Inflammatory macrophage (primary cell): ENCODE data around the gene FAM50A.
"Not testable (repeated sequence)": the region's sequence is repeated elsewhere in the genome, so short reads cannot be mapped to it uniquely, and the experiment has no call there.

Source experiments
- DNase-seq, 2 donors: peaks; one replicate each; pipeline ENCODE4 v3.0.0-alpha.2; 2020 to 2022
- total RNA-seq, 18 experiments: gene quantifications; one replicate each; lab custom pipeline; 2026; ENCODE audit warnings: mixed read lengths in 6 of 18, inconsistent platforms in 2 of 18; lab: John Stamatoyannopoulos, UW

Gene FAM50A
- total RNA-seq = 25.4 to 97.6 (median 63.5) reads per million in 18 experiments

DNA sequence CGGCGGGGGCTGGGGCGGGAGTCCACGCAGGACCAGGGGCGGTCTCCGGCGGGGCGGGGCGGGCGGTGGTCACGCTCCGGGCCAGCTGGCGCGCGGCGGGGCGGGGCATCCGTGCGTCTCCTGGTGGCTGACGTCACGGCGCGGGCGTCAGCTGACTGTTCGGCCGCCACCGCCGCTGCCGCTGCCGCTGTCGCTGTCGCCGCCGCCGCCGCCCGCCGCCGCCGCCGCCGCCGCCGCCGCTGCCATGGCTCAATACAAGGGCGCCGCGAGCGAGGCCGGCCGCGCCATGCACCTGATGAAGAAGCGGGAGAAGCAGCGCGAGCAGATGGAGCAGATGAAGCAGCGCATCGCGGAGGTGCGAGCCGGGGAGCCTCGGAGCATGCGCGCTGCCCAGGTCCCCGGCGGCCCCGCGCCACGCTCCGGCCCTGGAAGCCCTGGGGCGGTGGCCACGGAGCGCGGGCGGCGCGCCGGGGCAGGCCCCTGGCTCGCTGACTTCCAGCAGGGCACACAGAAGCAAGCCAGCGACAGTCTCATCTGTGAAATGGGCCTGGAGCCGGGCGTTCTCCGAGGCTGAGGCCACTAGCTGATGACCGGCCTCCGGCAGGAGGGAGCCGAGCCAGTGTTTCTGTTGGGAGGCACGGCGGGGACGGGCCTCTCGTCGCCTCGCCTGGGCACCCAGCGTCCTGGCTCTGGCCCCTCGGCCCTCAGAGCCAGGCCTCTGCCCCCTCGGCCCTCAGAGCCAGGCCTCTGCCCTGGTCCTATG is at the start of gene FAM50A:
Gene FAM50A, plus strand, starts transcription at position 150 of the 763 bp plus-strand sequence. Its CDS starts 95 bp downstream, at position 245.
- peak; percentile 55 to 80 for DNase-seq

- DNase-seq = not testable (repeated sequence)
Measured at GRCh38 chrX:154396363-154396762, 47.6 kb upstream of the FAM50A start.

DNA sequence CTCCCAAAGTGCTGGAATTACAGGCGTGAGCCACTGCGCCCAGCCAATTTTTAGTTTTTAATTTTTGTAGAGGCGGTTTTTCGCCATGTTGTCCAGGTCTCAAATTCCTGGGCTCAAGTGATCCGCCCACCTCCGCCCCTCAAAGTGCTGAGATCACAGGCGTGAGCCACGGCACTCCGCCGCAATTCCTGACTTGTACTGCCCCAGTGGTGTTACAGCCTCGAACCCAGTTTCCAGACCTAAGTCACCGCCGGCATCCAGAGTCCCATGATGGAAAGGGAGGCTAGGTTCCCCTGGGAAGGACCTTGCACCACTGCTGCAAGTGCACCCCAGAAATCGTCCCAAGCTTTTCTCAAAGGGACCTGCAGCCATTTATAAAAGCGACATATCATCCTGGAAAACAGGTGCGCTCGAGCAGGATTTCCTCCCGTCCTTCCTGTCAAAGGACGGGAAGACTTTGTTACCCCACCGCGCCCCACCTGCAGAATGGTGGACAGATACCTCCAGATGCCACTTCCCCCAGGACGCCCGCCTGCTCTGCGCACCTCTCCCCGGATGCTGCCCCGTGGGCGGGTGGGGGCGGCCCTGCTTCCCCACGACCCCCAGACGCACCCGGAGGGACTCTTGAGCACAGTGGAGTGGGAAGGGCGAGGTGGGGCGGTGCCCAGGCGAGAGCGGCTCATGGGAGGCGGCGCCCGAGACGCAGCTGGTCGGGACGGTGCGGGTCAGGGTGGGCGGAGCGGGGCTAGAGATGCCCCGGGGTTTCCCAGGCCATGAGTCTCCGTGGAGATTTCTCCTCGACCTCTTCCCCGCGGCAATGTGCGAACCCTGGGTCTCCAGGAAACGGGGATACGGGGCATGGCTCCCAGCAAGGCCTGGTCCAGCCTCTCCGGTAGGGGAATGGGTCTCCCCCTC is 46.7 kb upstream of the FAM50A start:
- DNase-seq = peak; percentile 50 to 74

GRCh38 chrX:154397888-154398667 is 45.9 kb upstream of the FAM50A start, which contains the start of gene RPL10:
Gene RPL10, plus strand, starts transcription at chrX:154398377. Its CDS starts 143 bp downstream, at chrX:154398520.
- peak; percentile 96 to 97 for DNase-seq

DNA sequence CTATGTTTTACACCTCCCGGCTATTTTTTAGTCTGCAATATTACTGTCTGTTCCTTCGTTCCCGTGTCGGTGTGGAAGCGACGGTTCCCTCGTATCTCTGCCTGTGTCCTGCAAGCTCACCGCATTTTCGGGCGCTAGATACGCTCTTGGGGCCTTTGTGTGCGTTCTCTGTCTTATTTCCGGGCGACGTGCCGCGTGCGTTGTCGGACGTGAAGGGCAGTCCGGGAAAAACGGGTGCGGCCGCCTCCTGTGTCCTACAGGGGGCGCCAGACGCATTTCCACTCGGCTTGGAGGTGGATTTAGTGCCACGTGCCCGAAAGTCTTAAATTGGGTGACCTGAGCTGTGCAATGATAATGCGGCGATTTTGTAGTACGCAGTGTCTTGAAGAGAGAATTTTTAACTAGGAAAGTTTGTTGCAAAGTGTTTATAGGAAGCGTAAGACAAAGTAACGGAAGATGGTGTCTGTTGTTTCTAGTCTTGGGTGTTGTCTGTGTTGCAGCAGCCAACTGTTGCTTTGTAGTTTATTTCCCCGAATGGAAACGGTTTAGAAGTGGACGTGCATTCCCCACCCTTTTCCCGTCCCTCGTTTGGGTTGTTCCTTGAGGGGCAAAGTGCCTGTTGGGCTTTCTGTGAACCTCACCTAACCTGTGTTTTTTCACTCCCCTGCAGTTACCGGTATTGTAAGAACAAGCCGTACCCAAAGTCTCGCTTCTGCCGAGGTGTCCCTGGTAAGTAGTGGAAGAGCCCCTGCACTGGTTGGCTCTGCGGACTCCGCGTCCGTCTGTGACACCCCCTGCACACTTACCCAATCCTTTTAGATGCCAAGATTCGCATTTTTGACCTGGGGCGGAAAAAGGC is 45.0 kb upstream of the FAM50A start:
- DNase-seq = peak; percentile 83

- DNase-seq = no peak
Measured at GRCh38 chrX:154399527-154400368, 44.2 kb upstream of the FAM50A start.

GRCh38 chrX:154400369-154400817 is 43.5 kb upstream of the FAM50A start:
- DNase-seq = not testable (repeated sequence)

DNA sequence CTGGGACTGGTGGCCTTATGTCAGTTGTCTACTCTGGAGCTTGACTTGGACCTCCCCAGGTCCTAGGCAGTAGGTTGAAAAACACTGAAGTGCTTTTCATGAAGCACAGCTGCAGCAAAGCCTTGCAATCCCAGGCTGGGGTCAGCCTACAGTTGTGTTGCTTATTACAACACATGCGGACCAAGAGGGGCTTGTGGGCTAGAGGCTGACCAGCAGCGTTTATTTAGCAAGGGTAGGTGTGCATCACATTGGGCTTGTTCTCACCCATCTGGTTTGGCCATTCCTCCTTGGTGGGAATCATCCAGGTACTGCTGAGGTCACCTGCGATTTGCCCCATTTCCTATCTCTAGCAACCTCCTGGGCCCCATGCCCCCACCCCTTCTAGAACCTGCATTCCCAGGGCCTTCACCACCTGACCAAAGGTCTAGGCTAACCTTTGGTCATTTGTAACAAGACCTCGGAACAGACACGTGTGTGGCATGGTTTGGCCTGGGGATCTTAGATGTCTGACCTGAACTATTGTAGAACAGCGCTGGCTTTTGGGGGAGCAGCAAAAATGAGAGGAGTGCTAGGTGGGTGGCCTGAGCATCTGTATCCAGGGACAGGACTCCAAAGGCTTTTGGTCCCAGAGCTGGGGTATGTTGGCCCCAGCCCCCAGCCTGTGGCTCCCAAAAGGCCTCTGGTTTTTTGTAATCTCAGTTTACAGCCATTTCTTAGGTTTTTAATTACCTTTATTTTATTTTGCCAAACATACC is 42.7 kb upstream of the FAM50A start:
- DNase-seq = peak in 1 of 2 donors; percentile 12

DNA sequence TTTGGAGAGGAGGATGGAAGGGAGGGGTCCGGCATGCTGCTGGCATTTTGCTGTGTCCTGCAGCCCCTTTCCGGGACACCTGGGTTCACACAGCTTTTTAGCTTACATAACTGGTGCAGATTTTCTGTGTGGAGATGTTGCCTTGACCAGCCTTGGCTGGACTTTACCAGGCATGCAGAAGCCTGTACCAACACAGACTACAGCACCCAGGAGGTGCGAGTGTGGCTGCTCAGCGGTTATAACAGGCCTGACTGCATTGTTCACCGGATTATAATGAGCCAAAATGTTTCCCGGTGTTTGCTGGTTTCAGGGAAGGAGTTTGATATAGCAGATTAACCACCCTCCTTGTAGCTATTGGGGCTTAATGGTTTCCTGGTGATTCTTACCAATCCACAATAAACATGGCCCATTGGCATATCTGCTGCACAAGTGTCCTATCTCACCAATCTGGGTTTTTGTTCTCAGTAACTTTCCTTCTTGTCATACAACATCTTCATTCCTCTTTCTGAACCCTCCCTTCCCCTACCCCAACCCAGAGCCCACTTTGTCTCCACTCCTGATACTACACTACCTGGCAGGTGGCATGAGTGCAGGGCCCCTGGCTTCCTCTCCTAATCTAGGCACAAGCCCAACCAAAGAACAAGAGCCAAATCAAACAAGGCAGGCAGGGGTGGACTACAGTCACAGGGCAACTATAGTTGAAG is 41.9 kb upstream of the FAM50A start:
- DNase-seq = no peak

DNA sequence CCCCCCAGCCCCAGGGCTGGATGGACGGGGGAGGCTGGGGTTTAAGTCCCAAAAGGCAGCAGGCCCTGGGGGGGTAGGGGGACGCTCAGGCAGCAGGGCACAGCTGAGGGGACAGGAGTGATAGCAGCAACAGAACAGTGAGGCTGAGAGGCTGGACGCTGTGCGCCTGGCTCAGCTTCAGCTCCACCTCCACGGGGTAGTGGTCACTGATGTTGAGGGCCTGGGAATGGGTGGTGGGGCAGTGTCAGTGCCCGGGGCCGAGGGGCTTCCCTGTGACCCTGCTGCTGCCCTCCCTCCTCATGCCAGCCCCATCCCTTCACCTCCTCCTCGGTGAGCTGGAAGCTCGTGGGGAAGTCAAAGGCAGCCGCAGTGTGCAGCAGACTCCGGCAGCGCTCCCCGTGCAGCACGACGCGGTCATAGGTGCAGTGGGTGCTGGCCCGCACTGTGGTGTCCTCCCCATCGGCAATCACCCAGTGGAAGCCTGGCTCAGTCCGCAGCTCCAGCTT is 41.3 kb upstream of the FAM50A start:
- no peak for DNase-seq

- DNase-seq = no peak
Measured at GRCh38 chrX:154403192-154403591, 40.7 kb upstream of the FAM50A start.

- DNase-seq = no peak
Measured at GRCh38 chrX:154403858-154404257, 40.1 kb upstream of the FAM50A start.

DNA sequence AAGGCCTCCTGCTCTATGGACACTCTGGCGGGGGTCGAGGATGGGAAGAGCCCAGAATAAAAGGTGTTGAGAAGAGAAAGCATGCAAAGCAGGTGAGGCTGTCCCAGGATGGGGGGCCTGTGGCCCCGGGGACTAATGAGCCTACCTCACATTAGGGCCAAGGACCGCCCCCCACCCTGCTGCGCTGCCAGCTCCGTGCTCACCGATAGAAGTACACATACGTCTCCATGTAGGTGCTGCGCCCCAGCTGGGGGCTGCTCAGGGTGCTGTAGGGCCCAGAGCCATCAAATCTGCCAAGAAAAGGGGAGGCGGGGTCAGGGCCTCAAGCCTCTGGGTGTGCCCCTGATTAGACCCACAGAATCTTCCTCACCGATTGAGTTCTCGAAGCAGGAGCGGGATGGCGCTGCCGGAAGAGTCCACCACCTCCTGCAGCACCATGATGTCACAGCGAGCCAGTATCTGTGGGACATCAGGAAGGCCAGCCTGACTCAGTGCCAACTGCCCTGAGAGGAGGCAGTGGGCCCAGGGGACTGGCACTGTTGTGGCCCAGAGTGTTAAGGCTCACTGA is 39.2 kb upstream of the FAM50A start:
- no peak for DNase-seq

DNA sequence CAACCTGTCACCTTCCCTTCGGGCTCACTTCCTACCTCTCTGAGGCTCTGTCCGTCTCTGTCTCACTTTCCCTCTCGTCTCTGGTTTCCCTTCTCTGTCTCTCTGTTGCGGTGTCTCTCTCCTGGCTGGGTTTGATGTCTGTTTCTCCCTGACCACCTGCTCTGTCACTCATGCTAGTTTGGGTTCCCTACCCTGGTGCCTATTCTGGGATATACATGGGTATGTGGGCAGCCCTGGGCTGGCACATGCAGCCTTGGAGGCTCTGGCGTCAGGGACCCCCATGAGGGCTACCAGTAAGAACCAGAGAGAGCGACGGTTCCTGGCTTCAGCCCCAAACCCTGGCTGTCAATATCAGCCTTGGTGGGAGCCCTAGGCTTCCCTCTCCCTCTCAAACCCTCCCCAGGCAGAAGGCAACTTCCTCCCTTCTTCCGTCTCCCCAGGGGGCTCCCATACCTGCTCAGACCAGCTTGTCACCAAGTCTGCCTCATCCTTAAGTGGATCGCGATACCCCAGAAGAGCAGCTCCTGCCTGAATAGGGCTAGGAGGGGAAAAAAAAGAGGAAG is 35.2 kb upstream of the FAM50A start:
- no peak for DNase-seq

DNA sequence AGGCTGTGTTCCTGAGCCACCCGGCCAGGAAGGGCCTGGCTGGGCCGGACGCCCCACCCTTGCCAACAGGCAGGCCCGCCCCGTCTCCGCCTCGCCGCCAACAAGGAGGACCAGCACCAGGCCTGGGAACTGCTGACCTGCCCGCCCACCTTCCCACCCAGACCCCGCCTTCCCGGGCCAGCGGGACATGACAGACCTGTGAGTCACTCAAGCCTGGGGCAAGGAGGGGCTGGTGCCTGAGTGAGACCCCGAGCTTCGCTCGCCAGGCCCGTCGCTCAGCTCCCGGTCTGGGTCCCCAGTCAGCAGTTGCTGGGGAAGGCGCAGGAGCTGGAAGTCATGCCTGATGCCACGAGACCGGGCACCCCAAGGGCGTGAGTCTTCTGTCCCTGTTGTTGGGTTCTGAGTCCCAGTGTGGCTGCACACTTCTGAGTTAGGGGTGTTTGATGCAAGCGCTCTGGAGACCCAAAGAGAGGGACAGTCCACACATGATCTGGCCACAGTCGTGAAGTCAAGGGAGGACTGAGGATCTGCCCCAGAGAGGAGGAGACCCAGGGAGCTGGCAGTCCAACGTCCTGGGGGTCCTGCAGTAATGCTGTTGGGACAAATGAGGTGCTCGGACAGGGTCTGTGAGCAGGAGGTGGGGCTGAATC is 34.6 kb upstream of the FAM50A start, which contains the start of gene DNASE1L1:
Gene DNASE1L1, minus strand, starts transcription at position 33 of the 650 bp plus-strand sequence. CDS start 3,686 bp downstream, outside the sequence.
- DNase-seq = peak; percentile 88 to 92

DNA sequence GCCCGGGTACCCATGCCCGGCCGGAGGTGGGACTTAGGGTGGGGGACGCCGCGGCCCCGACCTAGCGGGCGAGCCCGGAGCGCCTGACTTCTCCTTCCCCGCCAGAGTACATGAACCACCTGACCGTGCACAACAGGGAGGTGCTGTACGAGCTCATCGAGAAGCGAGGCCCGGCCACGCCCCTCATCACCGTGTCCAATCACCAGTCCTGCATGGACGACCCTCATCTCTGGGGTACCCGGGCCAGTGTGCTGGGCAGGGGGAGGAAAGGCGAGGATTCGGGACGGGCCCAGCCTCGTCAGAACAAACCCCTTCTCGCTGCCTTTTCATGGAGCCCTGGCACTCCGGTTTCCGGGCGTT is 32.0 kb upstream of the FAM50A start:
- peak; percentile 25 to 64 for DNase-seq

- peak; percentile 38 to 45 for DNase-seq
Measured at GRCh38 chrX:154412468-154412867, 31.5 kb upstream of the FAM50A start.
